K562 (cell line): Measurements from ENCODE around the gene SPX. TPM values are rescaled to one million over a fixed set of nuclear protein-coding genes. Genes with fewer than 3 reads are reported as not detected.

Source experiments
- ATAC-seq: fragments of 200-7000 bp; cut with Tn5 transposase; 3 replicates; pipeline ENCODE4 v1.9.1; 2020; ENCODE audit warnings: moderate library complexity
- BruUV-seq: library from RNA; stranded (reverse); fragments of 400-500 nt; replicated peaks from 2 replicates; lab custom pipeline; 2021; lab: Mats Ljungman, UMichigan
- CTCF ChIA-PET: fragments of 300-600 bp; formaldehyde crosslinking; extraction: SDS; loops from one replicate; lab custom pipeline; 2021; ENCODE audit warnings: low intra/inter-chr PET ratio; lab: Yijun Ruan, JAX
- POLR2A ChIA-PET: fragments of 300-600, 350-650 bp; sonication (Branson Sonifier 250); formaldehyde crosslinking; extraction: SDS; loops from one replicate; lab custom pipeline; 2021; ENCODE audit warnings: antibody characterized with exemption, inconsistent platforms; lab: Yijun Ruan, JAX
- DNase-seq, 4 experiments: peaks; one replicate each; pipeline versions ENCODE4 v3.0.0 to v3.0.0-alpha.2; 2011 to 2018; ENCODE audit warnings: low spot score in 3 of 4, mixed read lengths in 3 of 4; ENCODE audit errors: extremely low read depth in 1 of 4
- FAIRE-seq: peaks from 2 replicates; lab custom pipeline; 2011; peaks lifted over from hg19 to GRCh38; lab: Jason Lieb, UNC
- H2AFZ ChIP-seq: 2 replicates; pipeline ENCODE4 v1.6.0; 2011; ENCODE audit warnings: low read depth, low read length, control low read depth, inconsistent platforms
- H3K27ac ChIP-seq: fragments of 200-600 bp; 3 replicates; pipeline ENCODE4 v1.8.0; 2011; ENCODE audit warnings: low read depth, mild to moderate bottlenecking, control low read depth, inconsistent platforms, low read length, moderate library complexity, mixed read lengths; ENCODE audit errors: extremely low read depth
- H3K27me3 ChIP-seq, 2 experiments: fragments of 300-600 bp in 1 of 2; 2 replicates in 1 of 2; 3 replicates in 1 of 2; pipeline versions ENCODE4 v1.6.0 to v1.8.0; 2011; ENCODE audit warnings: inconsistent platforms in 2 of 2, low read length in 2 of 2, mild to moderate bottlenecking in 1 of 2, mixed read lengths in 1 of 2, moderate library complexity in 1 of 2; ENCODE audit not compliant: control insufficient read depth in 2 of 2, insufficient read depth in 2 of 2
- H3K36me3 ChIP-seq: fragments of 300-600 bp; 3 replicates; pipeline ENCODE4 v1.8.0; 2011; ENCODE audit warnings: mild to moderate bottlenecking, low read length, inconsistent platforms; ENCODE audit not compliant: control insufficient read depth, insufficient read depth
- H3K4me1 ChIP-seq, 2 experiments: fragments of 200-600 bp in 1 of 2; replicated peaks in 1 of 2; 2 replicates in 1 of 2; 3 replicates in 1 of 2; pipeline versions ENCODE4 v1.5.1 to v1.8.0; 2011; ENCODE audit warnings: inconsistent platforms in 2 of 2, low read length in 2 of 2, mild to moderate bottlenecking in 1 of 2, mixed read lengths in 1 of 2, moderate library complexity in 1 of 2; ENCODE audit not compliant: control insufficient read depth in 2 of 2, insufficient read depth in 2 of 2
- H3K4me2 ChIP-seq: 2 replicates; pipeline ENCODE4 v1.6.1; 2011; ENCODE audit warnings: low read length, control low read depth, inconsistent platforms, mixed read lengths; ENCODE audit not compliant: insufficient read depth
- H3K4me3 ChIP-seq: fragments of 200-600 bp; sonication (generic), shearing (Covaris generic); 2 replicates; pipeline ENCODE4 v1.5.1; 2016; ENCODE audit warnings: control low read depth, inconsistent platforms
- H3K79me2 ChIP-seq: fragments of 200-600 bp; 3 replicates; pipeline ENCODE4 v1.8.0; 2011; ENCODE audit warnings: low read length, inconsistent platforms; ENCODE audit not compliant: control insufficient read depth, insufficient read depth
- H3K9ac ChIP-seq, 2 experiments: 2 replicates each; pipeline versions ENCODE4 v1.6.0 to v1.6.1; 2011; ENCODE audit warnings: low read depth in 2 of 2, low read length in 2 of 2, control low read depth in 1 of 2, inconsistent platforms in 1 of 2, mild to moderate bottlenecking in 1 of 2, mixed read lengths in 1 of 2; ENCODE audit not compliant: insufficient read depth in 1 of 2
- H3K9me1 ChIP-seq: one replicate; pipeline ENCODE4 v1.6.0; 2011; ENCODE audit warnings: inconsistent platforms, mild to moderate bottlenecking, low read length, moderate library complexity; ENCODE audit not compliant: control insufficient read depth, insufficient read depth
- H3K9me3 ChIP-seq: replicated peaks from 2 replicates; pipeline ENCODE4 v1.5.1; 2011; ENCODE audit warnings: low read depth, low read length, inconsistent platforms; ENCODE audit not compliant: control insufficient read depth, insufficient read depth
- H4K20me1 ChIP-seq: replicated peaks from 2 replicates; pipeline ENCODE4 v1.6.1; 2011; ENCODE audit warnings: low read length, inconsistent platforms, mixed read lengths; ENCODE audit not compliant: control insufficient read depth, insufficient read depth
- BRCA1 ChIP-seq, 2 experiments: fragments of 450-650 bp in 1 of 2; sonication (generic) in 1 of 2; formaldehyde crosslinking in 1 of 2; IDR thresholded peaks; 2 replicates each; pipeline versions ENCODE4 v1.5.0 to v1.6.1; 2017 to 2020; ENCODE audit warnings: mild to moderate bottlenecking in 1 of 2, missing genetic modification reagents in 1 of 2
- GATAD2B ChIP-seq: fragments of 450-650 bp; IDR thresholded peaks from 2 replicates; pipeline ENCODE4 v1.6.1; 2017; ENCODE audit warnings: mild to moderate bottlenecking, borderline replicate concordance
- HDAC3 ChIP-seq: fragments of 450-650 bp; IDR thresholded peaks from 2 replicates; pipeline ENCODE4 v1.6.1; 2018; ENCODE audit warnings: borderline replicate concordance, mild to moderate bottlenecking, moderate library complexity; ENCODE audit not compliant: partially characterized antibody
- HINFP ChIP-seq: fragments of 450-650 bp; conservative IDR thresholded peaks from 2 replicates; pipeline ENCODE4 v1.6.1; 2016; ENCODE audit warnings: missing genetic modification characterization, low read depth, mild to moderate bottlenecking, control low read depth, missing compliant biosample characterization
- NFRKB ChIP-seq: fragments of 450-650 bp; IDR thresholded peaks from 2 replicates; pipeline ENCODE4 v1.6.1; 2016; ENCODE audit warnings: low read depth
- NKRF ChIP-seq: fragments of 450-650 bp; IDR thresholded peaks from 2 replicates; pipeline ENCODE4 v1.6.1; 2016; ENCODE audit warnings: borderline replicate concordance
- RCOR1 ChIP-seq, 2 experiments: IDR thresholded peaks; 2 replicates each; pipeline ENCODE4 v1.6.1; 2012; ENCODE audit warnings: low read depth in 2 of 2, low read length in 2 of 2, borderline replicate concordance in 1 of 2, improper control_type of control experiment in 1 of 2
- RFX5 ChIP-seq: IDR thresholded peaks from 2 replicates; pipeline ENCODE4 v1.6.1; 2011; ENCODE audit warnings: low read depth, mild to moderate bottlenecking, improper control_type of control experiment, low read length
- TCF7 ChIP-seq: sonication (generic); IDR thresholded peaks from 2 replicates; pipeline ENCODE4 v1.6.1; 2016; ENCODE audit warnings: antibody characterized with exemption, borderline replicate concordance
- TCF7L2 ChIP-seq: fragments of 150-350 bp; IDR thresholded peaks from 2 replicates; pipeline ENCODE4 v1.6.1; 2016; ENCODE audit warnings: low read depth, mild to moderate bottlenecking, low read length, moderate library complexity
- ZBTB12 ChIP-seq: fragments of 250-450 bp; sonication (Bioruptor Pico); IDR thresholded peaks from 2 replicates; pipeline ENCODE4 v1.4.0; 2020
- ZNF121 ChIP-seq: sonication (generic); formaldehyde crosslinking; conservative IDR thresholded peaks from 2 replicates; pipeline ENCODE4 v1.8.0; 2022; ENCODE audit warnings: missing genetic modification reagents
- ZNF197 ChIP-seq: fragments of 200-800 bp; sonication (Bioruptor generic); IDR thresholded peaks from 2 replicates; pipeline ENCODE4 v1.6.1; 2016; ENCODE audit warnings: low read depth, missing genetic modification characterization, missing compliant biosample characterization
- ZNF217 ChIP-seq: sonication (generic); formaldehyde crosslinking; IDR thresholded peaks from 2 replicates; pipeline ENCODE4 v1.8.0; 2022; ENCODE audit warnings: mild to moderate bottlenecking, missing genetic modification reagents
- ZNF316 ChIP-seq: fragments of 450-650 bp; IDR thresholded peaks from 2 replicates; pipeline ENCODE4 v1.6.1; 2016
- ZNF561 ChIP-seq: fragments of 450-650 bp; formaldehyde crosslinking; conservative IDR thresholded peaks from 2 replicates; pipeline ENCODE4 v1.4.0; 2020; ENCODE audit warnings: mild to moderate bottlenecking, moderate library complexity
- in situ Hi-C: fragments of 300-500 bp; cut with MboI; formaldehyde crosslinking; loops from 4 replicates; pipeline ENCODE4 v1.15.0; 2018; ENCODE audit warnings: inconsistent platforms, mixed read lengths
- intact Hi-C: fragments of 100-400 bp; cut with micrococcal nuclease; formaldehyde crosslinking; loops from 2 replicates; pipeline ENCODE4 v1.14.2; 2022
- polyA plus RNA-seq, 8 experiments: library from polyadenylated mRNA; depleted of rRNA in 4 of 8; stranded (reverse) in 5 of 8; unstranded in 3 of 8; fragments of >200 nt; fragmentation: Nextera tagmentation in 2 of 8; fragmentation: Illumina TruSeq in 1 of 8; extraction: Ambion mirVana in 2 of 8; extraction: Trizol in 1 of 8; gene quantifications; 2 replicates each; pipeline versions ENCODE4 v1.2.1 to v1.2.3, GENCODE V29; 2011 to 2014; ENCODE audit warnings: inconsistent platforms in 1 of 8, missing spikeins in 1 of 8
- total RNA-seq, 7 experiments: library from RNA; depleted of rRNA in 6 of 7; stranded (reverse); fragments of >200 nt in 6 of 7; fragmentation: Illumina TruSeq in 2 of 7; extraction: Trizol in 2 of 7; gene quantifications; 2 replicates each; pipeline versions ENCODE4 v1.2.1 to v1.2.3, GENCODE V29; 2011 to 2021; ENCODE audit warnings: low replicate concordance in 1 of 7
- TF ChIP-seq, protein P1 (sequence below): sonication (generic); formaldehyde crosslinking; IDR thresholded peaks from 2 replicates; pipeline ENCODE4 v1.8.0; 2022; ENCODE audit warnings: mild to moderate bottlenecking, missing genetic modification reagents

Gene SPX
- total and polyA plus RNA-seq, 9 of the 15 experiments (the other 6 are each of a cell fraction or from before 2014, with no cell fraction given) = 0.06 to 0.40 (median 0.14) TPM

GRCh38 chr12:21553329-21553675, 27.2 kb downstream of the SPX start:
- no peak overlapping the region for H3K4me2 ChIP-seq
- H3K9me3 ChIP-seq = no peaks in the 10 kb centered on the region
- H3K36me3 ChIP-seq = no peaks in the 10 kb centered on the region
- no peaks in the 10 kb centered on the region for H3K79me2 ChIP-seq
- no peak overlapping the region for H3K4me3 ChIP-seq
- TF ChIP-seq ZNF197 (CRISPR knock-in tag) = no peak
- TF ChIP-seq NKRF = no peak
- TF ChIP-seq RFX5 = no peak
- no peak for TF ChIP-seq HINFP (tag)
- TF ChIP-seq BRCA1 (IDR thresholded peaks at IDR 0.05) = no peak
- no peak for TF ChIP-seq BRCA1 (CRISPR knock-in tag; IDR thresholded peaks at IDR 0.05)
- TF ChIP-seq ZBTB12 = no peak
- TF ChIP-seq RCOR1 (IDR thresholded peaks at IDR 0.05; ENCODE audit: borderline replicate concordance in 1 of 2, low read depth in 2 of 2, low read length in 2 of 2) = no peak
- TF ChIP-seq GATAD2B = no peak
- no peak for TF ChIP-seq HDAC3
- no peak for TF ChIP-seq ZNF316
- no peak for TF ChIP-seq NFRKB
- TF ChIP-seq, protein P1, sequence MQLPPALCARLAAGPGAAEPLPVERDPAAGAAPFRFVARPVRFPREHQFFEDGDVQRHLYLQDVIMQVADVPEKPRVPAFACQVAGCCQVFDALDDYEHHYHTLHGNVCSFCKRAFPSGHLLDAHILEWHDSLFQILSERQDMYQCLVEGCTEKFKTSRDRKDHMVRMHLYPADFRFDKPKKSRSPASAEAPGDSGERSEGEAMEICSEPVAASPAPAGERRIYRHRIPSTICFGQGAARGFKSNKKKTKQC (CRISPR knock-in tag) = no peak
- no peak for TF ChIP-seq TCF7
- no peak for TF ChIP-seq ZNF217 (CRISPR knock-in tag)
- TF ChIP-seq TCF7L2 = no peak
- no peak for TF ChIP-seq ZNF121 (CRISPR knock-in tag)
- TF ChIP-seq ZNF561 (CRISPR knock-in tag) = no peak
- H3K9me1 ChIP-seq = no peaks in the 10 kb centered on the region
- CTCF ChIA-PET = no interaction called here
- no peaks in the 10 kb centered on the region for H3K4me1 ChIP-seq
- POLR2A ChIA-PET = no interaction called here
- DNase-seq (no peak), FAIRE-seq (no peak), ATAC-seq (no peak)
- H3K9ac ChIP-seq = no peak overlapping the region
- no peak overlapping the region for H2AFZ ChIP-seq
- in situ Hi-C loops (no loop called here), intact Hi-C loops (no loop called here)
- H4K20me1 ChIP-seq = no peaks in the 10 kb centered on the region
- no TSS peak for BruUV-seq
- no peak overlapping the region for H3K27ac ChIP-seq
- H3K27me3 ChIP-seq = no peaks in the 10 kb centered on the region
